Thyroid gland (tissue), 4 donors: ENCODE data around the gene SORCS2. TPM values are rescaled to one million over a fixed set of nuclear protein-coding genes. Genes with fewer than 3 reads are reported as not detected.

Experiments
- DNase-seq, 2 donors: peaks; one replicate each; pipeline ENCODE4 v3.0.0-alpha.2; 2019
- H3K27ac ChIP-seq, 3 donors: fragments of 200-600 bp; sonication (generic); 1 replicate in 2 of 3; 2 replicates in 1 of 3; pipeline ENCODE4 v1.5.1; 2016 to 2019; ENCODE audit warnings: mild to moderate bottlenecking in 1 of 3, moderate library complexity in 1 of 3
- H3K27me3 ChIP-seq: fragments of 200-600 bp; sonication (generic); one replicate; pipeline ENCODE4 v1.5.1; 2019
- H3K36me3 ChIP-seq, 2 donors: fragments of 200-600 bp; sonication (generic); one replicate each; pipeline ENCODE4 v1.5.1; 2016 to 2019
- H3K4me1 ChIP-seq, 2 donors: fragments of 200-600 bp; sonication (generic); one replicate each; pipeline ENCODE4 v1.5.1; 2017 to 2019
- H3K4me3 ChIP-seq, 3 donors: fragments of 200-600 bp; sonication (generic); replicated peaks in 1 of 3; 1 replicate in 2 of 3; 2 replicates in 1 of 3; pipeline ENCODE4 v1.5.1; 2016; ENCODE audit warnings: mild to moderate bottlenecking in 1 of 3
- H3K9me3 ChIP-seq: fragments of 200-600 bp; sonication (generic); one replicate; pipeline ENCODE4 v1.5.1; 2017
- POLR2A ChIP-seq, 2 donors: fragments of 450-650 bp; IDR thresholded peaks; one replicate each; pipeline ENCODE4 v1.6.1; 2017; ENCODE audit warnings: antibody characterized with exemption in 2 of 2, mild to moderate bottlenecking in 2 of 2, moderate library complexity in 1 of 2
- WGBS, 2 donors: methylation state at CpG; one replicate each; pipeline ENCODE4 v1.1.5; 2017; 5-methylcytosine and 5-hydroxymethylcytosine counted together
- intact Hi-C: fragments of 100-400 bp; cut with DNase I; formaldehyde crosslinking; loops from one replicate; pipeline ENCODE4 v1.15.1; 2023
- total RNA-seq, 4 donors: library from RNA; depleted of rRNA; stranded (reverse); fragments of >200 nt; gene quantifications; one replicate each; pipeline ENCODE4 v1.2.3, GENCODE V29; 2016
- TF ChIP-seq, protein P1 (sequence below), 6 experiments: fragments of 200-600 bp in 3 of 6; fragments of 450-650 bp in 3 of 6; sonication (generic) in 3 of 6; IDR thresholded peaks; one replicate each; pipeline ENCODE4 v1.5.1; 2016 to 2019; ENCODE audit warnings: antibody characterized with exemption in 6 of 6, mild to moderate bottlenecking in 2 of 6, inconsistent platforms in 1 of 6, moderate library complexity in 1 of 6

SORCS2 gene
- total RNA-seq, 4 donors from 2014 or later = 1.7 to 13.6 (median 3.6) TPM

DNA sequence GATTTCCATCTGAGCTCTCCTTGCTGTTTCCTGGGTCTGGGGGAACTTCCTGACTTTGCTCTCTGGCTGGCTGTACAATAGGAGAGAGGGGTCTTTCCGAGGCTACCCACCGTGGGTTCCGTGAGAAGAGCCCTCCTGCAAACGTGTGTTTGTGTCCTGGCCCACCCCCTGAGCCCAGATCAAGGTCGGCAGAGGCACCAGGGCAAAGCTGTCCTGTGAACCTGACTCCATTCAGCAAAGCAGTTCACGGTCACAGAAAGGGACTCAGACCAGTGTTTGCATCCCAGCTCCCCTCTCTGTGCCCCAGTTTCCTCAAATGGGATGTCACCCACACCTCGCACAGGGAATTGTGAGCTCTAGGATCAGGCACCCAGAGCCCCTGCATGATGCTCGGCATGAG, 339.7 kb downstream of the SORCS2 start:
- Histone ChIP-seq H3K36me3 (no peaks in the 10 kb centered on the region), H3K27ac (no peak overlapping the region), H3K27me3 (no peaks in the 10 kb centered on the region), H3K4me3 (no peak overlapping the region), H3K9me3 (no peaks in the 10 kb centered on the region), H3K4me1 (no peaks in the 10 kb centered on the region)
- 83 to 93% methylated on average over 3 to 8 of the region's 8 CpGs for WGBS, 2 donors
- no peak for DNase-seq
- intact Hi-C loops = no loop called here
- TF ChIP-seq, protein P1, sequence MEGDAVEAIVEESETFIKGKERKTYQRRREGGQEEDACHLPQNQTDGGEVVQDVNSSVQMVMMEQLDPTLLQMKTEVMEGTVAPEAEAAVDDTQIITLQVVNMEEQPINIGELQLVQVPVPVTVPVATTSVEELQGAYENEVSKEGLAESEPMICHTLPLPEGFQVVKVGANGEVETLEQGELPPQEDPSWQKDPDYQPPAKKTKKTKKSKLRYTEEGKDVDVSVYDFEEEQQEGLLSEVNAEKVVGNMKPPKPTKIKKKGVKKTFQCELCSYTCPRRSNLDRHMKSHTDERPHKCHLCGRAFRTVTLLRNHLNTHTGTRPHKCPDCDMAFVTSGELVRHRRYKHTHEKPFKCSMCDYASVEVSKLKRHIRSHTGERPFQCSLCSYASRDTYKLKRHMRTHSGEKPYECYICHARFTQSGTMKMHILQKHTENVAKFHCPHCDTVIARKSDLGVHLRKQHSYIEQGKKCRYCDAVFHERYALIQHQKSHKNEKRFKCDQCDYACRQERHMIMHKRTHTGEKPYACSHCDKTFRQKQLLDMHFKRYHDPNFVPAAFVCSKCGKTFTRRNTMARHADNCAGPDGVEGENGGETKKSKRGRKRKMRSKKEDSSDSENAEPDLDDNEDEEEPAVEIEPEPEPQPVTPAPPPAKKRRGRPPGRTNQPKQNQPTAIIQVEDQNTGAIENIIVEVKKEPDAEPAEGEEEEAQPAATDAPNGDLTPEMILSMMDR (IDR thresholded peaks at IDR 0.05) = no peak
- no peak for TF ChIP-seq POLR2A (IDR thresholded peaks at IDR 0.05)

DNA sequence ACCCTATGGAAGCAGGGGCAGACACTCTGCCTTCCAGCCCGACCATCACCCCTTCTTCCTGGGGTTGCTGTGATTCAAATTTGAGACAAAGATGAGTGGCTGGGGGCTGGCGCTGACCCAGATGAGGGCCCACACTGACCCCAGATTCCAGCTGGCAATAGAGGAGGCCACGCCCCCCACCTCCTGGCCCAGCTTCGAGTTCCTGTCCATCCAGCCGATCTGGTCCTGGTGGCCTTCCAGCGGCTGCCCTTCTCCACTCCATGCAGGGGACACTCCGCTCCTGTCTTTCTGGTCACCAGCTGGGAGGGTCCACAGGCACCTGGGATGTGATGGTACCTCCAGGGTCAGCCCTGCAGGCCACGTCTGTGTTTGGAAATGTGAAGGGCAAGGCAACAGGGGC, 340.9 kb downstream of the SORCS2 start:
- Histone ChIP-seq H3K4me3 (no peak overlapping the region), H3K36me3 (no peaks in the 10 kb centered on the region), H3K9me3 (no peaks in the 10 kb centered on the region), H3K27me3 (no peaks in the 10 kb centered on the region), H3K27ac (no peak overlapping the region), H3K4me1 (no peaks in the 10 kb centered on the region)
- intact Hi-C loops = no loop called here
- DNase-seq = no peak
- no peak for TF ChIP-seq POLR2A (IDR thresholded peaks at IDR 0.05)
- TF ChIP-seq, protein P1 (IDR thresholded peaks at IDR 0.05) = no peak
- 78 to 82% methylated on average over 7 to 8 of the region's 8 CpGs for WGBS, 2 donors

DNA sequence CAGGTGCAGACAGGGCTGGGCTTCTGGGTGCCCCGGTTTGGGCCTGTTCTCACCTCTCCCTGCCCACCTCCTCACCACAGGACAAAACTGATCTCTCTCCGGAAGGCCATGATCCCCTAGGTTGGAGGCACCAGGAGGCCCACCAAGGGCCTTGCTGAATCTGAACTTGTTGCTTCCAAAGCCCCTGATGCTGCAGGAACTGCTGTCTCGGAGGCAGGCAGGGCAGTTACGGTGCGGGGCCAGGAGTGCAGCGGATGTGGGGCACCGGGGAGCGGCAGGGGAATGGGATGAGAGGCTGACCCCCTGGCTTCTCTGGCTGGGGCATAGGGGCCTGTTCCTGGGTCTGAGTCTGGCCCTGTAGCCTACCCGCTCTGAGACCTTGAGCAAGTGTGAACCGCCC, 342.8 kb downstream of the SORCS2 start:
- no peak for DNase-seq
- Histone ChIP-seq H3K4me3 (no peak overlapping the region), H3K27ac (no peak overlapping the region), H3K4me1 (peaks cover 0 to 5% of the 10 kb centered on the region in 2 donors), H3K27me3 (no peaks in the 10 kb centered on the region), H3K36me3 (no peaks in the 10 kb centered on the region), H3K9me3 (no peaks in the 10 kb centered on the region)
- intact Hi-C loops = no loop called here
- 90 to 91% methylated on average over 9 to 10 of the region's 10 CpGs for WGBS, 2 donors
- TF ChIP-seq, protein P1 (IDR thresholded peaks at IDR 0.05) = no peak
- TF ChIP-seq POLR2A (IDR thresholded peaks at IDR 0.05) = no peak

DNA sequence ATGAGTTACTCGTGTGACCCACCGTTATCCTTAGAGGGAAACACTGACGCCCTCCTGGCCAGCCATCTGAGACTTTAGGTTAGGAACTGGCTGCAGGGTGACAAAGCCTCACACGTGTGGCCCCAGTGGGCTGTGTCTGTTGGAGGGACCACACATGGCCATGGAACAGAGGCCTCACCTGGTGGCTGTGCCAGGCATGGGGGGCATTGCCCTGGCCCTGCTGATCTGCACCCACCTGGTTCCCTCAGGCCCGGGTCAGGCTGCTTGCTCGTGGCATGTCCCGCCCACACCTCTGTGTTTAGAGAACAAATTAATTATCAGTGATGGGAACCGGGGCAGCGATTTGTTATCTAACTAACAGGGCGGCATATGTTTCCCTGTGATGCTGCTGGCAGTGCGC, 343.3 kb downstream of the SORCS2 start:
- Histone ChIP-seq H3K4me1 (peaks cover 0 to 5% of the 10 kb centered on the region in 2 donors), H3K4me3 (no peak overlapping the region), H3K36me3 (no peaks in the 10 kb centered on the region), H3K9me3 (no peaks in the 10 kb centered on the region), H3K27ac (no peak overlapping the region), H3K27me3 (no peaks in the 10 kb centered on the region)
- WGBS, 2 donors = 95% methylated on average over 7 to 11 of the region's 11 CpGs
- TF ChIP-seq, protein P1 (IDR thresholded peaks at IDR 0.05) = no peak
- no peak for TF ChIP-seq POLR2A (IDR thresholded peaks at IDR 0.05)
- intact Hi-C loops = no loop called here
- no peak for DNase-seq

DNA sequence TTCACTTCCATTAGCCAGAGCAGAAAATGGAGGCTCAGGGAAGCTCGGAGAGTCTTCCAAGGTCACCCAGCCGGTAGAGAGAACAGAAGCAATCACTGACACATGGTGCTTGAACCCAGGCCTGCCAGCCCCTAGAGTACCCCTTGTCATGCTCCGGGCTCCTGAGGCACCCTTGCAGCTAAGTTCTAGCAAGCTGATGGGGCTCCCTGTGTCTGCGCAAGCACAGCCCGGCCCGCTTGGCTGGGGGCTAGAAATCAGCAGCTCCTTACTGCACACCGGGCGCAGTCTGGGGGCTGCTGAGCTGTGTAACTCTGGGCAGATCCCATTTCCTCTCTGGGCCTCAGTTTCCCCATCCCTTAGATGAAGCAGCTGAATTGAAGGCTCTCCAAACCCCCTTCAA, 344.5 kb downstream of the SORCS2 start:
- Histone ChIP-seq H3K4me3 (no peak overlapping the region), H3K27ac (no peak overlapping the region), H3K27me3 (no peaks in the 10 kb centered on the region), H3K36me3 (no peaks in the 10 kb centered on the region), H3K4me1 (peaks cover 0 to 5% of the 10 kb centered on the region in 2 donors), H3K9me3 (no peaks in the 10 kb centered on the region)
- 91 to 96% methylated on average over 8 of the region's 8 CpGs for WGBS, 2 donors
- intact Hi-C loops = no loop called here
- no peak for DNase-seq
- no peak for TF ChIP-seq POLR2A (IDR thresholded peaks at IDR 0.05)
- TF ChIP-seq, protein P1 (IDR thresholded peaks at IDR 0.05) = no peak
